ENCODE measurements around the gene FAM3A.

The FAM3A gene

GRCh38 chrX:154534526-154535322 lies 18.7 kb upstream of the FAM3A start:
- TF ChIP-seq MAX (IDR thresholded peaks at IDR 0.05; ENCODE audit: low read depth, low read length) = peak; percentile 42; the same call in 1 of the 2 replicates
- peak; percentile 47 for TF ChIP-seq MYC (IDR thresholded peaks at IDR 0.05; ENCODE audit: low read depth, low read length)
- TF ChIP-seq POLR2A (IDR thresholded peaks at IDR 0.05; ENCODE audit: extremely low read depth, insufficient read length) = no peak
- peak; percentile 83 for TF ChIP-seq CTCF (IDR thresholded peaks at IDR 0.05; ENCODE audit: low read depth, low read length)
- H3K4me3 ChIP-seq (ENCODE audit: low read depth, low read length) = no peak overlapping the region
- DNase-seq (ENCODE audit: low read depth) = peak; percentile 92

GRCh38 chrX:154532690-154533089 lies 16.7 kb upstream of the FAM3A start:
- TF ChIP-seq POLR2A (IDR thresholded peaks at IDR 0.05; ENCODE audit: extremely low read depth, insufficient read length) = no peak
- no peak overlapping the region for H3K4me3 ChIP-seq (ENCODE audit: low read depth, low read length)
- no peak for DNase-seq (ENCODE audit: low read depth)

- DNase-seq (ENCODE audit: low read depth) = no peak
- TF ChIP-seq MAX (IDR thresholded peaks at IDR 0.05; ENCODE audit: low read depth, low read length) = no peak
- TF ChIP-seq MYC (IDR thresholded peaks at IDR 0.05; ENCODE audit: low read depth, low read length) = no peak
- TF ChIP-seq POLR2A (IDR thresholded peaks at IDR 0.05; ENCODE audit: extremely low read depth, insufficient read length) = no peak
- no peak for TF ChIP-seq CTCF (IDR thresholded peaks at IDR 0.05; ENCODE audit: low read depth, low read length)
These were observed 15.6 kb upstream of the FAM3A start for GRCh38 chrX:154531626-154532025.

GRCh38 chrX:154530286-154530685 lies 14.3 kb upstream of the FAM3A start:
- TF ChIP-seq POLR2A (IDR thresholded peaks at IDR 0.05; ENCODE audit: extremely low read depth, insufficient read length) (no peak), MAX (IDR thresholded peaks at IDR 0.05; ENCODE audit: low read depth, low read length) (no peak), MYC (IDR thresholded peaks at IDR 0.05; ENCODE audit: low read depth, low read length) (no peak), CTCF (IDR thresholded peaks at IDR 0.05; ENCODE audit: low read depth, low read length) (no peak)
- H3K4me3 ChIP-seq (ENCODE audit: low read depth, low read length) = no peak overlapping the region
- DNase-seq (ENCODE audit: low read depth) = no peak

More at GRCh38 chrX:154531626-154532025, 15.6 kb upstream of the FAM3A start:
- no peak overlapping the region for H3K4me3 ChIP-seq (ENCODE audit: low read depth, low read length)

GRCh38 chrX:154529206-154529612 lies 13.2 kb upstream of the FAM3A start:
- no peak overlapping the region for H3K4me3 ChIP-seq (ENCODE audit: low read depth, low read length)
- DNase-seq (ENCODE audit: low read depth) = no peak
- no peak for TF ChIP-seq MYC (IDR thresholded peaks at IDR 0.05; ENCODE audit: low read depth, low read length)
- no peak for TF ChIP-seq CTCF (IDR thresholded peaks at IDR 0.05; ENCODE audit: low read depth, low read length)
- TF ChIP-seq MAX (IDR thresholded peaks at IDR 0.05; ENCODE audit: low read depth, low read length) = no peak
- TF ChIP-seq POLR2A (IDR thresholded peaks at IDR 0.05; ENCODE audit: extremely low read depth, insufficient read length) = no peak

GRCh38 chrX:154526901-154527675 lies 11.1 kb upstream of the FAM3A start:
- peak; percentile 77 for DNase-seq (ENCODE audit: low read depth)
- no peak for TF ChIP-seq MYC (IDR thresholded peaks at IDR 0.05; ENCODE audit: low read depth, low read length)
- TF ChIP-seq POLR2A (IDR thresholded peaks at IDR 0.05; ENCODE audit: extremely low read depth, insufficient read length) = peak; percentile 16
- TF ChIP-seq CTCF (IDR thresholded peaks at IDR 0.05; ENCODE audit: low read depth, low read length) = peak; percentile 53
- TF ChIP-seq MAX (IDR thresholded peaks at IDR 0.05; ENCODE audit: low read depth, low read length) = no peak
- H3K4me3 ChIP-seq (ENCODE audit: low read depth, low read length) = no peak overlapping the region
